Mesenchymal stem cell (in vitro differentiated cells and primary cell): ENCODE measurements around the gene YAP1.

Source experiments
- DNase-seq: peaks from one replicate; pipeline ENCODE4 v3.0.0-alpha.2; 2013
- H2AFZ ChIP-seq: one replicate; pipeline ENCODE4 v1.6.1; 2013; ENCODE audit warnings: low read depth, mild to moderate bottlenecking, control low read depth, inconsistent platforms, low read length, moderate library complexity
- H2AK5ac ChIP-seq: 2 replicates; pipeline ENCODE4 v1.6.1; 2013; ENCODE audit warnings: low read length, moderate library complexity, mild to moderate bottlenecking, inconsistent platforms; ENCODE audit not compliant: severe bottlenecking
- H2BK120ac ChIP-seq: one replicate; pipeline ENCODE4 v1.6.1; 2013; ENCODE audit warnings: low read depth, mild to moderate bottlenecking, inconsistent platforms, low read length, moderate library complexity
- H2BK12ac ChIP-seq, 2 experiments: one replicate each; pipeline ENCODE4 v1.6.1; 2013; ENCODE audit warnings: inconsistent platforms in 2 of 2, low read length in 2 of 2, mild to moderate bottlenecking in 2 of 2, moderate library complexity in 2 of 2, control low read depth in 1 of 2
- H2BK15ac ChIP-seq: one replicate; pipeline ENCODE4 v1.6.1; 2013; ENCODE audit warnings: mild to moderate bottlenecking, low read depth, inconsistent platforms; ENCODE audit not compliant: poor library complexity, severe bottlenecking
- H2BK5ac ChIP-seq: 2 replicates; pipeline ENCODE4 v1.6.1; 2013; ENCODE audit warnings: low read depth, mild to moderate bottlenecking, low read length, control low read depth, inconsistent platforms; ENCODE audit not compliant: poor library complexity, severe bottlenecking
- H3K14ac ChIP-seq, 2 experiments: one replicate each; pipeline ENCODE4 v1.6.1; 2013; ENCODE audit warnings: inconsistent platforms in 2 of 2, low read length in 2 of 2, control low read depth in 1 of 2, mild to moderate bottlenecking in 1 of 2, moderate library complexity in 1 of 2
- H3K18ac ChIP-seq, 2 experiments: one replicate each; pipeline ENCODE4 v1.6.1; 2013; ENCODE audit warnings: inconsistent platforms in 2 of 2, low read length in 2 of 2, control low read depth in 1 of 2, low read depth in 1 of 2, mild to moderate bottlenecking in 1 of 2
- H3K23ac ChIP-seq, 2 experiments: one replicate each; pipeline ENCODE4 v1.6.1; 2013; ENCODE audit warnings: inconsistent platforms in 2 of 2, low read length in 2 of 2, mild to moderate bottlenecking in 2 of 2, moderate library complexity in 2 of 2, control low read depth in 1 of 2
- H3K27ac ChIP-seq: 2 replicates; pipeline ENCODE4 v1.5.1; 2013; ENCODE audit warnings: mild to moderate bottlenecking, moderate library complexity, low read length, control low read depth, inconsistent platforms; ENCODE audit not compliant: poor library complexity, severe bottlenecking
- H3K27me3 ChIP-seq, 2 experiments: 2 replicates each; pipeline versions ENCODE4 v1.6.1 to v1.7.0; 2013; ENCODE audit warnings: low read length in 2 of 2, mild to moderate bottlenecking in 2 of 2, moderate library complexity in 2 of 2, control low read depth in 1 of 2, inconsistent platforms in 1 of 2; ENCODE audit not compliant: control insufficient read depth in 1 of 2, insufficient read depth in 1 of 2
- H3K36me3 ChIP-seq, 2 experiments: 2 replicates each; pipeline versions ENCODE4 v1.6.1 to v1.7.0; 2013; ENCODE audit warnings: low read length in 2 of 2, control low read depth in 1 of 2, inconsistent platforms in 1 of 2, low read depth in 1 of 2, mild to moderate bottlenecking in 1 of 2; ENCODE audit not compliant: insufficient read depth in 2 of 2, control insufficient read depth in 1 of 2
- H3K4ac ChIP-seq, 2 experiments: one replicate each; pipeline ENCODE4 v1.6.1; 2013; ENCODE audit warnings: inconsistent platforms in 2 of 2, low read length in 2 of 2, mild to moderate bottlenecking in 2 of 2, moderate library complexity in 2 of 2, control low read depth in 1 of 2, low read depth in 1 of 2
- H3K4me1 ChIP-seq: 2 replicates; pipeline ENCODE4 v1.6.1; 2013; ENCODE audit warnings: low read depth, low read length, control low read depth; ENCODE audit not compliant: control insufficient read depth, insufficient read depth
- H3K4me2 ChIP-seq: 2 replicates; pipeline ENCODE4 v1.6.1; 2013; ENCODE audit warnings: low read length, mild to moderate bottlenecking, inconsistent platforms; ENCODE audit not compliant: poor library complexity, severe bottlenecking
- H3K4me3 ChIP-seq, 2 experiments: 2 replicates each; pipeline versions ENCODE4 v1.5.1 to v1.7.0; 2013; ENCODE audit warnings: low read length in 2 of 2, mild to moderate bottlenecking in 2 of 2, control low read depth in 1 of 2, low read depth in 1 of 2; ENCODE audit not compliant: insufficient read depth in 1 of 2
- H3K79me1 ChIP-seq: replicated peaks from 2 replicates; pipeline ENCODE4 v1.6.1; 2013; ENCODE audit warnings: mild to moderate bottlenecking, control low read depth, low read length, inconsistent platforms; ENCODE audit not compliant: poor library complexity, severe bottlenecking
- H3K9ac ChIP-seq: 2 replicates; pipeline ENCODE4 v1.7.0; 2013; ENCODE audit warnings: mild to moderate bottlenecking, low read length, moderate library complexity
- H3K9me3 ChIP-seq: 2 replicates; pipeline ENCODE4 v1.7.0; 2013; ENCODE audit warnings: mild to moderate bottlenecking, low read length; ENCODE audit not compliant: control insufficient read depth
- H4K8ac ChIP-seq: one replicate; pipeline ENCODE4 v1.6.1; 2013; ENCODE audit warnings: inconsistent platforms, mild to moderate bottlenecking, low read length, moderate library complexity
- H4K91ac ChIP-seq: one replicate; pipeline ENCODE4 v1.6.1; 2013; ENCODE audit warnings: mild to moderate bottlenecking, low read length, inconsistent platforms
- WGBS: methylation state at CpG from one replicate; pipeline ENCODE4 v1.1.7; 2013; ENCODE audit warnings: mixed read lengths; 5-methylcytosine and 5-hydroxymethylcytosine counted together

The YAP1 gene

GRCh38 chr11:102177126-102177525, 66.9 kb downstream of the YAP1 start:
- Histone ChIP-seq H3K18ac (peak overlapping the region; percentile 43 to 68), H4K91ac (no peak overlapping the region), H3K4me3 (no peak overlapping the region), H3K23ac (no peak overlapping the region), H2BK12ac (no peak overlapping the region), H3K9me3 (no peaks in the 10 kb centered on the region), H4K8ac (no peak overlapping the region), H2BK120ac (no peak overlapping the region), H3K79me1 (peaks cover 13% of the 10 kb centered on the region), H3K27ac (peak overlapping the region; percentile 89), H3K4ac (no peak overlapping the region), H3K4me1 (peaks cover 5% of the 10 kb centered on the region), H2BK15ac (no peak overlapping the region), H2BK5ac (no peak overlapping the region), H2AFZ (no peak overlapping the region), H2AK5ac (peak overlapping the region; percentile 73), H3K27me3 (no peaks in the 10 kb centered on the region), H3K9ac (peak overlapping the region; percentile 82), H3K14ac (no peak overlapping the region), H3K36me3 (peaks cover 11 to 41% of the 10 kb centered on the region in 2 experiments), H3K4me2 (no peak overlapping the region)
- DNase-seq, result peak; percentile 42
- 100% methylated on average over 2 of the region's 2 CpGs for WGBS

GRCh38 chr11:102177974-102178631, 67.9 kb downstream of the YAP1 start:
- Histone ChIP-seq H3K4me2 (peak overlapping the region; percentile 54), H3K9ac (peak overlapping the region; percentile 82), H3K4ac (peak overlapping the region in 1 of 2 experiments; percentile 37), H2BK15ac (no peak overlapping the region), H3K36me3 (peaks cover 11 to 49% of the 10 kb centered on the region in 2 experiments), H2BK12ac (no peak overlapping the region), H2AK5ac (no peak overlapping the region), H2AFZ (no peak overlapping the region), H3K23ac (no peak overlapping the region), H2BK120ac (no peak overlapping the region), H3K27me3 (no peaks in the 10 kb centered on the region), H3K4me3 (peak overlapping the region in 1 of 2 experiments; percentile 37), H3K14ac (no peak overlapping the region), H4K8ac (no peak overlapping the region), H3K9me3 (no peaks in the 10 kb centered on the region), H3K4me1 (peaks cover 1% of the 10 kb centered on the region), H3K27ac (peak overlapping the region; percentile 89), H4K91ac (no peak overlapping the region), H3K18ac (peak overlapping the region in 1 of 2 experiments; percentile 24), H2BK5ac (no peak overlapping the region), H3K79me1 (peaks cover 12% of the 10 kb centered on the region)
- WGBS, result 0% methylated on average over 1 of the region's 4 CpGs
- DNase-seq, result peak; percentile 97

GRCh38 chr11:102179371-102179770, 69.1 kb downstream of the YAP1 start:
- Histone ChIP-seq H2BK12ac (no peak overlapping the region), H3K27ac (peak overlapping the region; percentile 80), H3K18ac (no peak overlapping the region), H3K9ac (no peak overlapping the region), H3K14ac (no peak overlapping the region), H3K36me3 (peaks cover 9 to 53% of the 10 kb centered on the region in 2 experiments), H2BK5ac (no peak overlapping the region), H2AK5ac (peak overlapping the region; percentile 71), H3K4me3 (no peak overlapping the region), H2AFZ (no peak overlapping the region), H3K4me2 (no peak overlapping the region), H3K79me1 (peaks cover 15% of the 10 kb centered on the region), H3K27me3 (no peaks in the 10 kb centered on the region), H2BK15ac (no peak overlapping the region), H3K4ac (no peak overlapping the region), H3K4me1 (peaks cover 1% of the 10 kb centered on the region), H2BK120ac (no peak overlapping the region), H3K9me3 (no peaks in the 10 kb centered on the region), H4K91ac (no peak overlapping the region), H4K8ac (no peak overlapping the region), H3K23ac (no peak overlapping the region)
- WGBS, result 97% methylated on average over 4 of the region's 4 CpGs
- no peak for DNase-seq

- Histone ChIP-seq H3K4me2 (no peak overlapping the region), H3K18ac (peak overlapping the region in 1 of 2 experiments; percentile 18), H3K9me3 (no peaks in the 10 kb centered on the region), H4K8ac (no peak overlapping the region), H3K36me3 (peaks cover 8 to 38% of the 10 kb centered on the region in 2 experiments), H2AK5ac (no peak overlapping the region), H3K4me1 (no peaks in the 10 kb centered on the region), H3K4ac (no peak overlapping the region), H3K9ac (peak overlapping the region; percentile 56), H2BK120ac (no peak overlapping the region), H3K79me1 (peaks cover 13% of the 10 kb centered on the region), H3K23ac (no peak overlapping the region), H2BK15ac (no peak overlapping the region), H3K4me3 (peak overlapping the region in 1 of 2 experiments; percentile 22), H2AFZ (no peak overlapping the region), H3K27me3 (no peaks in the 10 kb centered on the region), H2BK12ac (peak overlapping the region in 1 of 2 experiments; percentile 10), H4K91ac (no peak overlapping the region), H3K14ac (no peak overlapping the region), H2BK5ac (no peak overlapping the region), H3K27ac (no peak overlapping the region)
- no peak for DNase-seq
- 86% methylated on average over 3 of the region's 3 CpGs for WGBS
Observed at GRCh38 chr11:102184269-102184987, 74.2 kb downstream of the YAP1 start.
